Prostate gland (tissue), 2 donors: ENCODE measurements around the gene FAM221B. TPM values are rescaled to one million over a fixed set of nuclear protein-coding genes. Genes with fewer than 3 reads are reported as not detected.

Experiments
- DNase-seq: peaks from one replicate; pipeline ENCODE4 v3.0.0-alpha.2; 2019; ENCODE audit warnings: low spot score
- H3K27ac ChIP-seq, 2 donors: fragments of 200-600 bp; sonication (generic); 2 replicates each; pipeline ENCODE4 v1.5.1; 2017 to 2019
- H3K27me3 ChIP-seq: fragments of 200-600 bp; sonication (generic); replicated peaks from 2 replicates; pipeline ENCODE4 v1.5.1; 2019; ENCODE audit not compliant: insufficient read depth
- H3K36me3 ChIP-seq, 2 donors: fragments of 200-600 bp; sonication (generic); 1 replicate in 1 of 2; 2 replicates in 1 of 2; pipeline versions ENCODE4 v1.5.1 to v1.8.1; 2017 to 2019
- H3K4me1 ChIP-seq: fragments of 200-600 bp; sonication (generic); replicated peaks from 2 replicates; pipeline ENCODE4 v1.5.1; 2019
- H3K4me3 ChIP-seq, 2 donors: fragments of 200-600 bp; sonication (generic); 2 replicates each; pipeline ENCODE4 v1.5.1; 2017 to 2019
- H3K9me3 ChIP-seq: fragments of 200-600 bp; sonication (generic); 2 replicates; pipeline ENCODE4 v1.5.1; 2017
- POLR2A ChIP-seq: fragments of 450-650 bp; IDR thresholded peaks from one replicate; pipeline ENCODE4 v1.6.1; 2016; ENCODE audit warnings: antibody characterized with exemption, mild to moderate bottlenecking
- POLR2AphosphoS5 ChIP-seq: sonication (generic); formaldehyde crosslinking; IDR thresholded peaks from one replicate; pipeline ENCODE4 v1.6.1; 2017; ENCODE audit warnings: antibody characterized with exemption
- WGBS: methylation state at CpG from one replicate; pipeline ENCODE4 v1.1.5; 2018; 5-methylcytosine and 5-hydroxymethylcytosine counted together
- intact Hi-C: fragments of 100-400 bp; cut with DNase I; formaldehyde crosslinking; loops from one replicate; pipeline ENCODE4 v1.14.2; 2022
- total RNA-seq, 2 donors: library from RNA; depleted of rRNA; stranded (reverse); fragments of >200 nt; gene quantifications; one replicate each; pipeline ENCODE4 v1.1.0, GENCODE V29; 2016
- TF ChIP-seq, protein P1 (sequence below), 4 experiments: fragments of 200-600 bp in 2 of 4; fragments of 450-650 bp in 2 of 4; sonication (generic) in 2 of 4; IDR thresholded peaks; 1 replicate in 3 of 4; 2 replicates in 1 of 4; pipeline ENCODE4 v1.5.1; 2016 to 2019; ENCODE audit warnings: antibody characterized with exemption in 4 of 4, mild to moderate bottlenecking in 2 of 4, moderate library complexity in 2 of 4

Gene FAM221B
- total RNA-seq, 2 donors from 2014 or later, result 0.46 to 5.1 TPM

- no peaks in the 10 kb centered on the region for H3K4me1 ChIP-seq
- no peak overlapping the region for H3K27ac ChIP-seq
- WGBS, result 96% methylated on average over 2 of the region's 2 CpGs
- no peaks in the 10 kb centered on the region for H3K36me3 ChIP-seq
- intact Hi-C loops, result no loop called here
- no peak for TF ChIP-seq POLR2A
- TF ChIP-seq, protein P1, sequence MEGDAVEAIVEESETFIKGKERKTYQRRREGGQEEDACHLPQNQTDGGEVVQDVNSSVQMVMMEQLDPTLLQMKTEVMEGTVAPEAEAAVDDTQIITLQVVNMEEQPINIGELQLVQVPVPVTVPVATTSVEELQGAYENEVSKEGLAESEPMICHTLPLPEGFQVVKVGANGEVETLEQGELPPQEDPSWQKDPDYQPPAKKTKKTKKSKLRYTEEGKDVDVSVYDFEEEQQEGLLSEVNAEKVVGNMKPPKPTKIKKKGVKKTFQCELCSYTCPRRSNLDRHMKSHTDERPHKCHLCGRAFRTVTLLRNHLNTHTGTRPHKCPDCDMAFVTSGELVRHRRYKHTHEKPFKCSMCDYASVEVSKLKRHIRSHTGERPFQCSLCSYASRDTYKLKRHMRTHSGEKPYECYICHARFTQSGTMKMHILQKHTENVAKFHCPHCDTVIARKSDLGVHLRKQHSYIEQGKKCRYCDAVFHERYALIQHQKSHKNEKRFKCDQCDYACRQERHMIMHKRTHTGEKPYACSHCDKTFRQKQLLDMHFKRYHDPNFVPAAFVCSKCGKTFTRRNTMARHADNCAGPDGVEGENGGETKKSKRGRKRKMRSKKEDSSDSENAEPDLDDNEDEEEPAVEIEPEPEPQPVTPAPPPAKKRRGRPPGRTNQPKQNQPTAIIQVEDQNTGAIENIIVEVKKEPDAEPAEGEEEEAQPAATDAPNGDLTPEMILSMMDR (IDR thresholded peaks at IDR 0.05), result no peak
- no peak for TF ChIP-seq POLR2AphosphoS5
- no peaks in the 10 kb centered on the region for H3K9me3 ChIP-seq
- DNase-seq, result no peak
- H3K4me3 ChIP-seq, result no peak overlapping the region
- no peaks in the 10 kb centered on the region for H3K27me3 ChIP-seq
These were observed 39.0 kb downstream of the FAM221B start for GRCh38 chr9:35789541-35789940.

DNA sequence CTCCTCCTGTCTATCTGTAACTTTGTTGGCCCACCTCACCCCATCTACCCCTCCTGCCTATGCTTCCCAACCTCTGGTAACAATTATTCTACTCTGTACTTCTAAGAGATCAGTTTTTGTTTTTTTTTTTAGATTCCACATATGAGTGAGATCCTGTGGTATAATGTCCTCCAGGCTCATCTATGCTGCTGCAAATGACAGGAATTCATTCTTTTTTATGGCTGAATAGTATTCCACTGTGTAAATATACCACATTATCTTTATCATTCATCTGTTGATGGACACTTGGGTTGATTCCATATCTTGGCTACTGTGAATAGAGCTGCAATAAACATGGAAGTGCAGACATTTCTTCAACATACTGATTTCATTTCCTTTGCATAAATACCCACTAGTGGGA is 45.1 kb downstream of the FAM221B start:
- H3K4me3 ChIP-seq, result no peak overlapping the region
- no peaks in the 10 kb centered on the region for H3K4me1 ChIP-seq
- intact Hi-C loops, result no loop called here
- no peaks in the 10 kb centered on the region for H3K36me3 ChIP-seq
- no peak overlapping the region for H3K27ac ChIP-seq
- TF ChIP-seq, protein P1 (IDR thresholded peaks at IDR 0.05), result no peak
- TF ChIP-seq POLR2A (no peak), POLR2AphosphoS5 (no peak)
- no peak for DNase-seq
- no peaks in the 10 kb centered on the region for H3K27me3 ChIP-seq
- H3K9me3 ChIP-seq, result no peaks in the 10 kb centered on the region

DNA sequence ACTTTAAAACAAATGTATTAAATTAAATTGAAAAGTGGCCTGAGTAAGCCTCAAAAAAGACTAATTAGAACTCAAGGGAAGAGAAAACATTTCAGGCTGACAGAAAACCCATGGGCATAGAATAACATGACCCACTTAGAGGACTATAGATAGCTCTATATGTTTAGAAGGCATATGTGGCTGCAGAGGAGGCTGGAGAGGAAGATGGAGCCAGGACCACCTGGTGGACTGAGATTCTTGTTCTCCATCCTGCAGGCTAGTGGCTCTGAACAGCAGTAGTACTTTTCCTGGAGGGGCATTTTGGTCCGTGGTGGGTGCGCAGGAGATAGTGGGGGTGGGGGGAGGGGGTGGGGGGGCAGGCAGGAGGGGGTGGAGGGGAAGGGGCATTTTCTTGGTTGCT is 47.5 kb downstream of the FAM221B start:
- no peak for DNase-seq
- 85% methylated on average over 2 of the region's 2 CpGs for WGBS
- intact Hi-C loops, result no loop called here

GRCh38 chr9:35778496-35778895 is 50.0 kb downstream of the FAM221B start:
- H3K36me3 ChIP-seq, result no peaks in the 10 kb centered on the region
- H3K4me3 ChIP-seq, result no peak overlapping the region
- no peaks in the 10 kb centered on the region for H3K9me3 ChIP-seq
- DNase-seq, result no peak
- TF ChIP-seq POLR2A (no peak), POLR2AphosphoS5 (no peak)
- TF ChIP-seq, protein P1 (IDR thresholded peaks at IDR 0.05), result no peak
- intact Hi-C loops, result no loop called here
- no peak overlapping the region for H3K27ac ChIP-seq
- no peaks in the 10 kb centered on the region for H3K4me1 ChIP-seq
- H3K27me3 ChIP-seq, result no peaks in the 10 kb centered on the region
- WGBS, result 78% methylated on average over 3 of the region's 3 CpGs

More for the DNA sequence above, 47.5 kb downstream of the FAM221B start:
- Histone ChIP-seq H3K9me3 (no peaks in the 10 kb centered on the region), H3K4me3 (no peak overlapping the region), H3K27me3 (no peaks in the 10 kb centered on the region), H3K27ac (no peak overlapping the region), H3K36me3 (no peaks in the 10 kb centered on the region), H3K4me1 (no peaks in the 10 kb centered on the region)
- TF ChIP-seq POLR2A (no peak), POLR2AphosphoS5 (no peak)
- TF ChIP-seq, protein P1 (IDR thresholded peaks at IDR 0.05), result no peak

DNA sequence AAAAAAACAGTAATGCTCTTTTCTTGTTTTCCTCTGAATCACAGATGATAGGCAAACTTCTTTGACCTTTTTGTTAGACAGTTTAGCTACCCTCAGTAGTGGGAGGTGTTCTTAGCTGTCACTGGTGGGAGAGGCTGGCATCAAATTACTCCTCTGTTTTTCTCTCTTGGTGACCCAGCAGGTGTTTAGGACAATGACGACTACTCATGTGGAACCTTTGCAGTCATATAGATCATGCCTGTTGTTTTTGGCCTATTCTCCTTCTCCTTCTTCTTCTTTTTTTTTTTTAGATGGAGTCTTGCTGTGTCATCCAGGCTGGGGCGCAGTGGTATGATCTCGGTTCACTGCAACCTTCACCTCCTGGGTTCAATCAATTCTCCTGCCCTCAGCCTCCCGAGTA is 52.5 kb downstream of the FAM221B start:
- H3K36me3 ChIP-seq, result no peaks in the 10 kb centered on the region
- no peak overlapping the region for H3K4me3 ChIP-seq
- H3K27me3 ChIP-seq, result no peaks in the 10 kb centered on the region
- H3K27ac ChIP-seq, result no peak overlapping the region
- WGBS, result 79% methylated on average over 4 of the region's 4 CpGs
- DNase-seq, result no peak
- no peaks in the 10 kb centered on the region for H3K9me3 ChIP-seq
- H3K4me1 ChIP-seq, result peaks cover 12% of the 10 kb centered on the region
- TF ChIP-seq, protein P1 (IDR thresholded peaks at IDR 0.05), result no peak
- TF ChIP-seq POLR2AphosphoS5, result no peak
- TF ChIP-seq POLR2A, result no peak
- intact Hi-C loops, result no loop called here
